Glomerular visceral epithelial cell (primary cell): ENCODE results near the gene RAMP3.
"Not testable (repeated sequence)": the region's sequence is repeated elsewhere in the genome, so short reads cannot be mapped to it uniquely, and the experiment has no call there.

ENCODE experiments used
- DNase-seq: peaks from one replicate; pipeline ENCODE4 v3.0.0-alpha.2; 2016; ENCODE audit errors: extremely low spot score

The RAMP3 gene

DNA sequence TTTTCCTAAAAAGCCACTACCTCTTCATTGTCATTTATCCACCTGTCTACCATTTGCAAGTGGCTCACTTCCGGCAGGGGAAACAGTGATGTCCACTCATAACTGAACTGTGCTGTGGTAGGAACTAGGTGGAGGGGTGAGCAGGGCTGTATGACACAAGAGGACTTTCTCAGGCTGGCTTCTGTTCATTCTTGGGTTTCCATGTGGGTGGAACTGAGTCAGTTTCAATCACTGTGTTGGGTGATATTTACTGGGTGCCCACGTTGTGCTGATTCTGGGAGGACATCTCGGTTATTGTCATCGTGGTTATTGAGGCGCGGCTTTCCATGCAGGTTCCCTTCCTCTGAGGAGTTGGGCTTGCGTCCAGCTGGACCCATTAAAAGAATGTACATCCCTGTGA lies 38.8 kb downstream of the RAMP3 start:
- DNase-seq, result no peak

- no peak for DNase-seq
Observed at GRCh38 chr7:45197461-45197860, 39.9 kb downstream of the RAMP3 start.

GRCh38 chr7:45198986-45199385 lies 41.4 kb downstream of the RAMP3 start:
- DNase-seq, result no peak

DNA sequence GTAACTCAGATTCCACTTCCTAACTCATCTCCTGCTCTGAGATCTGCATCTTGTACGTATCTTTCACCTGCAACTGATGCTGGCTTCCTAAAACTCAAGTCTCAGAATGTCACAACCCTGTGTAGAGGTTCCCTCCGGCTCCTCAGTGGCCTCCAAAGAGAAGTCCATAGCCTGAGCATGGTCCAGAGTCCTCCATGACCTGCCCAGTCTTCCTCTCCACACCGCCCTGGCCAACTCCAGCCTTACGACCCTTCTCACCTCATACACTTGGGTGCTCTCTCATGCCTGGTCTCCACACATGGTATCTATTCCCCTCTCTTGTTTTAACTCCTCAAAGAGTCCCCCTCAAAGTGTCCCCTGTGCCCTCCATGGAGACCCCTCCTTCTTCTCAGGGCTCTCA lies 41.9 kb downstream of the RAMP3 start:
- DNase-seq, result no peak

- DNase-seq, result no peak
Observed at GRCh38 chr7:45202625-45203024, 45.0 kb downstream of the RAMP3 start.

DNA sequence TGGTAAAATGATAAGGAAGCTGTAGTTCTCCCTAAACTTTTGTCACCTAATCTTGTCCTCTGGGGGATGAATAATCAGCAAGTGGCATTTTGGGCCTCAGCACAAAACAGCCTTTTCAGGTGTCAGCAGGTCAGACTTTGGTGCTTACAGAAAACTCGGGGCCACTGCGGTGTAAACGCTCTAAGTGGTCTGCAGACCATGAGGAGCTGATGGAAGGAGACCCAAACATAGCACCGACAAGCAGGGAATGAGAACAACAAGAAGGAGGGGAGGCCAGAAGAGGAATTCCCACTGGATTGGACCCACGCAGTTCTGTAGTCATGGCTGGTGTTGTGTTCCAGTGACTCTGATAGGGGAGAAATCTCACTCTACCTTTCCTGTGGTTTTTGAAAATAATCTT lies 45.4 kb downstream of the RAMP3 start:
- DNase-seq, result no peak

- no peak for DNase-seq
Observed at GRCh38 chr7:45203459-45203858, 45.9 kb downstream of the RAMP3 start.

DNA sequence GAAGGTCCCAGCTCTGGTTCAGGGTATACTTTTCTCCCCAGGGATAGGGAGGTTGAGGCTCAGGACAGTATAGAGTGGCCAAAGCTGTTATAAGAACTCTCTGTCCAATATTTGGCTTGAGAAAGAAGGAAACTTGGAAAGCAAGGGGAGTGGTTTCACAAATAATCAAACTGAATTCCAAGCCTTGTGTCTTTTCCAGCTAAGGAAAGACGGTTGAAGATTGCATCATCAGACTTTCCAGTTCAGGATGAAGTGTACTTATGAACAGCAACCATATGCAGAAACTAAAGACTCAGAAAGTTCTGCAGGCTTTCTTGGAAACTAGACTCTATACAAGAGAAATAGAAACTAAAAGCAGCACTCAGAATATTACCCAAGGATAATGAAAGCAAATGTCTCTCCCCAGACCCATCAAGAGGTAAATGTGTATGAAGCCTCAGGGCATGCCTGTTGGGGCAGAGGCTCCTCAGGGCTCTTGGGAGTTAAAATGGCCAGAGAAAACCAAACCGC lies 46.4 kb downstream of the RAMP3 start:
- no peak for DNase-seq

DNA sequence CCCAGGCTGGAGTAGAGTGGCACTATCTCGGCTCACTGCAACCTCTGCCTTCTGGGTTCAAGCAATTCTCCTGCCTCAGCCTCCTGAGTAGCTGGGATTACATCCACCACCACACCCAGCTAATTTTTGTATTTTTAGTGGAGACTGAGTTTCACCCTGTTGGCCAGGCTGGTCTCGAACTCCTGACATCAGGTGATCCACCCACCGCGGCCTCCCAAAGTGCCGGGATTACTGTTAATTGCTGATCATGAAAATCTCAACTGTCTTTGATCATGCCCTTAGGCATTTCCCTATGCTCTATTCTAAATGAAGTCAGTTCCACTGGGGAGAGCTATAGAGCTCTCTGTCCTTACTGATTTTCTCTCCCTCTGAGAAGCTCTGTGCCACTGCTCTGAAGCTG lies 48.7 kb downstream of the RAMP3 start:
- DNase-seq, result not testable (repeated sequence)

DNA sequence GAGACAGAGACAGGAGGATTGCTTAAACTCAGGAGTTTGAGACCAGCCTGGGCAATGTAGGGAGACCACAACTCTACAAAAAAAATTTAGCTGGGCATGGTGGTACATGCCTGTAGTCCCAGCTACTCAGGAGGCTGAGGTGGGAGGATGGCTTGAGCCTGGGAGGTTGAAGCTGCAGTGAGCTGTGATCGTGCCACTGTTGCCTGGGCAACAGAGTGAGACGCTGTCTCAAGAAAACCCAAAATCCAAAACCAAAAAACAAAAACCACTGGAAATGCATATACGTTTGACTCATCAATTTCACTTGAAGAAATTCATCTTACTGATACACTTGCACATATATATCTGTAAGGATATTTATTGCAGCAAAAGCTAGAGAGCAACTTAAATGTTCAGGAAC lies 52.3 kb downstream of the RAMP3 start:
- DNase-seq, result not testable (repeated sequence)

- DNase-seq, result no peak
Observed at GRCh38 chr7:45211066-45211465, 53.5 kb downstream of the RAMP3 start.

GRCh38 chr7:45211958-45212357 lies 54.4 kb downstream of the RAMP3 start:
- no peak for DNase-seq

GRCh38 chr7:45212606-45213005 lies 55.0 kb downstream of the RAMP3 start:
- no peak for DNase-seq

DNA sequence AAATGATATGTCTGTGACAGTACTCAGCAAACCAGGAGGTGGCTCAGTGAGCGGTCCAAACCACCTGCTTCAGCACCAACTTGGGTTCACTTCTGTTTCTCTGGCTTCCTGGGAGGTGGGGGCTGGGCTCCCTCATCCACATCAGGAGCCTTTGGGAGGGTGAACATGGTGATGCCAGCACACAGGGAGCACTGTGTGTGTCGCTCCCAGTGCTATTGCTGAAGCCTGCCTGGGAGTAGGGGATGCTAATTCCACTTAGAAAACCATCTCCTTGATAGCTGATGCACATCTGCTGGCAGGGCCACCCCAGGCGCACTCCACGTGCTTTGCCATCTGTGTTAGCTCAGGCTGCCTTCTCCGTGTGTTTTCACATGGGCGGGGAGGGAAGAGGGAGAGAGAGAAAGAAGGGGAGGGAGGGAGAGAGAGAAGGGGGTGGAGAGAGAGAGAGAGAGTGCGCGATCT lies 58.0 kb downstream of the RAMP3 start:
- no peak for DNase-seq

DNA sequence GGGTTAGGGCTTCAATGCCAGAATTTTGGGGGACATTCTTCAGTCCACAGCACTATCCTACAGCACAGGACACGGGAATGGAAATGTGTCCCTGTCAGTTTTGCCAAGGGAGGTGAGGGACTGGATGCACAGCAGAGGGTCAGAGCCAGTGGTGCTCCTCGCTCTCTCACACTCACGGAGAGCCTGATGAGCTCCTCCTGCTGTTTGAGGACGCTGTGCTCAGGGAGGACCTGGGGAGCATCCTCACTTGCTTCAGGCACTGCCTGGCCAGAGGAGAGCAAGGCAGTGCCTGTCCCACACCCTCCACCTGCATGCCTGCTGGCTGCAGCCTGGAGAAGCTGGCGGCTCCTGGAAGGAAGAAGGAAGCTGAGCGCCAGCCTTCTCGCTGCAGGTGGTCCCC lies 58.6 kb downstream of the RAMP3 start:
- no peak for DNase-seq

GRCh38 chr7:45216622-45217165 lies 59.1 kb downstream of the RAMP3 start:
- DNase-seq, result no peak

DNA sequence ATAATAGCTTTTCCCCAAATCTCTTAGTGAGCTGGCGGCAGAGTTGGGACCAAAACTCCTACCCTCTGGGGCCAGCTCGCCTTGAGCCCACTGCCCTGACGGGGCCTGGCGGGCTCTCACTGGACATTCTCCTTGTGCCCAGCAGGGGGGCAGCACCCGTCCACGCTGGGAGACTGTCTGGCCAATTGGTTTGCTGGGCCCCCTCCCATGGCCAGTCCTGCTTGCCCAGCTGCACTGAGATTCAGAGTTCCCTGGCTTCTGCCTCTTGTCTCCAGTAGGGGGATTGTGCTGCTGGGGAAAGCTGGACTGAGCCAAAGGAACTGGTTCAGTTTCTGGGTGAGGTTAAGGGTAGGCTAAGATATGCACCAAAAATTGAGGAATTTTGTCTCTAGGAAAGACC lies 59.8 kb downstream of the RAMP3 start:
- no peak for DNase-seq

GRCh38 chr7:45219130-45219529 lies 61.5 kb downstream of the RAMP3 start:
- no peak for DNase-seq

DNA sequence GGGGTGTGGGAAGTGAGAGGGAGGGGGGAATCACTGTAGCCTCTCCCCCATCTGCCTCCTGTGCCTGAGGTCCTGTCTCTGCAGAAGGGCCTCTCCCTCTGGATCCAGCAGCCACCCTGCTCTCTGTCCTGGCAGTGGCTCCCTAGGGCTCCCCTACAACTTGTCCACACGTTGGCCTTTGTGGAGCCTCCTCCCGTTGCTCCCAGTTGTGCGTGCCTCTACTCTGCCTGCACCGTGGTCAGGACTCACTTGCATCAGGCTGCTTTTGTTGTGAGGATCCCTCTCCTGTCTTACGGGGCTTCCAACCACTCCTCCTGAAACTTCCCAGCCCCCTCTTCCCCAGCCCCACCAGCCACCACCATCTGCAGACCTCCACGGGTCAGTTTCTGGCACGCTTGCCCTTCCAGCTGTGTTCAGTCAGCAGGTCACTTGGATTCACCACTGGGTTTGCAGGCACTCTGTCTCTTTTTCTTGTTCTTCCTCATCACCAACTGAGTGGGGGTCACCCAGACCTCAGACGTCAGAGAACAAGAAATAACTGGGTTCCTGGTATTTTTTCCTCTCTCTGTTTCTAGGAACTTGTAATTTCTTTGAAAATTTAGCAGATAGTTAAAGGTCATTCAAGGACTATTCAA lies 62.3 kb downstream of the RAMP3 start:
- no peak for DNase-seq

GRCh38 chr7:45220846-45221618 lies 63.4 kb downstream of the RAMP3 start:
- no peak for DNase-seq

DNA sequence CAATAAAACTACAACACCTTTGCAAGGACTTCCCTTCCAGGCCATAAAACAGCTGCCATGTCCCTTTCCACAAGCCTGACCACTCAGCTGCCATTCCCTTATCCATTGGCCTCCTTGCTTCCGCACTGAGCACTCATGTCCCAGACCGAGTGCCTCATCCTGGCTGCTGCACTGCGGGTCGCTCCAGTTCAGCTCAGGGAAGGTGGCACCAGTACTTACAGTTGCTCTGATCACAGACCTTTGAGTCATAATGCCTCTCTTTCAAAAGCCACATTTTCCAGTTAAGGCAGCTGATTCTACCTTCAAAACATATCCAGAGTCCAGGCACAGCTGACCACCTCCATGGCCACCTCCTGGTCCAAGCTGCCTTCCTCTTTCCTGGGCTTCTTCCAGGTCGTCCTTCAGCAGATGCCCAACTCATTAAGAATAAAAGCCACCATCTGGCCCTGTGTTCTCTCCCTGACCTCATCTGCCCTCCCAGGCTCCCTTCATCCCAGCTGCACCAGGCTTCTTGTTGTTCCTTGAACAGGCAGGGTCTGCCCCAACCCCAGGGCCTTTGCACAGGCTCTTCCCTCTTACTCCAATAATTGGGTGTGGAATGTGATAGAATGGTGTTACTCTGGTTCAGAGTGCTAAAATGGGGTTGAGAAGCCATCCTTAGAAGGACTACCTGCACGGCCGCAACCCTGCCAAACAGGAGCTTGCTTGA lies 64.5 kb downstream of the RAMP3 start:
- DNase-seq, result no peak

DNA sequence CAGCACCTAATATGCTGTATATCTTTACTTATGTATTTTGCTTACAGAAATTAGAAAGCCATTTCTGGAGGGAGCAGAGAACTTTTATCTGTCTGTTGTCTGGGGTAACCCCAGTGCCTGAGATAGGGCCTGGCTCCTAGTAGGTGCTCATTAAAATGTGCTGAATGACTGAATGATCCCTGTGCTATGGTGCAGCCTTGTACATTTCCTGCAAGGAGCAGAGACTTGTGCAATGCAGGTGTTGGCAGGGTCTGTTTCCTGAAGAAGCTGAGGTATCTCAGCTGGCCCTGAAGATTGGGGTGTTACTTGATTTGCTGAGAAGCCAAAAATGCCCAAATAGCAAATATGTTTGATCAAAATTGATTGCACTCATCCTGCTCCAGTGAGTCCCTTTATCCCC lies 65.5 kb downstream of the RAMP3 start:
- DNase-seq, result no peak
